SK-N-MC (cell line): ENCODE measurements around the gene OLFML3.

Experiments
- DNase-seq: peaks from one replicate; pipeline ENCODE4 v3.0.0-alpha.2; 2011; ENCODE audit warnings: low read depth, low spot score
- H3K27ac ChIP-seq: fragments of 200-600 bp; sonication (generic); 2 replicates; pipeline ENCODE4 v1.5.1; 2016; ENCODE audit warnings: mixed run types
- H3K36me3 ChIP-seq: fragments of 200-600 bp; sonication (generic); 2 replicates; pipeline ENCODE4 v1.6.1; 2017; ENCODE audit warnings: antibody characterized with exemption, low read length, mixed read lengths; ENCODE audit not compliant: insufficient read depth
- H3K4me3 ChIP-seq: fragments of 200-600 bp; sonication (generic); 2 replicates; pipeline ENCODE4 v1.5.1; 2016
- H3K9ac ChIP-seq: fragments of 200-600 bp; sonication (generic); 2 replicates; pipeline ENCODE4 v1.8.0; 2017; ENCODE audit warnings: mixed run types, mixed read lengths; ENCODE audit not compliant: insufficient read length
- H3K9me3 ChIP-seq: fragments of 200-600 bp; sonication (generic); 2 replicates; pipeline ENCODE4 v1.6.1; 2017; ENCODE audit warnings: low read depth, mild to moderate bottlenecking, antibody characterized with exemption, low read length, moderate library complexity, mixed read lengths
- EZH2 ChIP-seq: fragments of 200-600 bp; sonication (generic); IDR thresholded peaks from one replicate; pipeline ENCODE4 v1.6.1; 2017; ENCODE audit warnings: antibody characterized with exemption
- FOXP2 ChIP-seq: optimal IDR thresholded peaks from 2 replicates; pipeline ENCODE3; 2011; ENCODE audit warnings: mild to moderate bottlenecking, moderate library complexity; ENCODE audit not compliant: insufficient read depth; ENCODE audit errors: extremely low read length, control extremely low read depth
- POLR2AphosphoS5 ChIP-seq: IDR thresholded peaks from 2 replicates; pipeline ENCODE4 v1.6.1; 2012; ENCODE audit warnings: mild to moderate bottlenecking, low read depth, low read length, borderline replicate concordance

Gene OLFML3

DNA sequence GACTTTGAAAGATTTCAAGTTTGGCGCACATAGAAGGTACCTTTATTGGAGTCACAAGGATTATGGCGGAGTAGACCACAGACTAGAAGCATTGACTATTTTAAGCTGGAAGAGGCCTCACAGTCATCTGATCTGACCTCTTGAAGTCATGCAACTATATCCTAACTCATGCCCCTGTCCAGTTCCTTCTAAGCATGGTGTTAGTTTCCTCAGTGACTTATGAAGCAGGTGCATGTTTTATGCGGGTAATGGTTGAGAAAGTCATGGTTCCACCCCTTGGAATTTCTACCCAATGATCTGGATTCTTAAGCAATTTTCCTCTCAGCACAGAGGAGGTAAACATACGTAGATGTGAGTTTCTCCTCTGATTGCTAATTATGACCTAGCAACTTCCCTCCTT is 11.7 kb downstream of the OLFML3 start:
- Histone ChIP-seq H3K4me3 (no peak overlapping the region), H3K36me3 (no peaks in the 10 kb centered on the region), H3K27ac (no peak overlapping the region), H3K9me3 (no peaks in the 10 kb centered on the region; the same call in 1 of the 2 replicates), H3K9ac (no peak overlapping the region)
- TF ChIP-seq POLR2AphosphoS5 (no peak), EZH2 (no peak), FOXP2 (no peak)
- no peak for DNase-seq

DNA sequence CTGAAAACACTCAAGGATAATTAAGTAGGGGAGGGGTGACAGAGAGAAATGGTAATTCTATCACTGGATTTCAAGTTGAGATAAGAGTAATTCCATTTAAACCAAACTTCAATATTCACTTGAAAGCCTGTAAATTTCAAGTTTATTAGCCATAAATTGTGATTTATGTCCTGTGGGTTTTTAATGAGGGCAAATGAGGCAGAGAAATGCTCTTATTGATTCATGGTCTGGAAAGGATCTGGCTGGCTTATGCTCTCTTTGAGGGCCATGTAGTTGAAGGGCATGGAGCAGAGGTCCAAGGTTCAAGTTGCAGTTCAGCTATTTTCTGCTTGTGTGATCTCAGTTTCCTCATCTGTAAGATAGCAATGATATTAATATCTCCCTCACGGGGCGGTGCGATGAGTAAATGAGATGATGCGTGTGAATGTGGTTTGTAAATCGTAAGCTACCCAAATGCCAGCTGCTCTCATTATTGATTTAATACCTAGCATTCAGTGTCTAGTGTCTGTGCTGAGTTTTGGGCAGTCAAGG is 12.3 kb downstream of the OLFML3 start:
- Histone ChIP-seq H3K9ac (no peak overlapping the region), H3K4me3 (no peak overlapping the region), H3K9me3 (no peaks in the 10 kb centered on the region; the same call in 1 of the 2 replicates), H3K36me3 (no peaks in the 10 kb centered on the region), H3K27ac (no peak overlapping the region)
- DNase-seq, result peak; percentile 87
- TF ChIP-seq FOXP2, result no peak
- TF ChIP-seq POLR2AphosphoS5, result peak; percentile 69; the same call in 1 of the 2 replicates
- no peak for TF ChIP-seq EZH2

DNA sequence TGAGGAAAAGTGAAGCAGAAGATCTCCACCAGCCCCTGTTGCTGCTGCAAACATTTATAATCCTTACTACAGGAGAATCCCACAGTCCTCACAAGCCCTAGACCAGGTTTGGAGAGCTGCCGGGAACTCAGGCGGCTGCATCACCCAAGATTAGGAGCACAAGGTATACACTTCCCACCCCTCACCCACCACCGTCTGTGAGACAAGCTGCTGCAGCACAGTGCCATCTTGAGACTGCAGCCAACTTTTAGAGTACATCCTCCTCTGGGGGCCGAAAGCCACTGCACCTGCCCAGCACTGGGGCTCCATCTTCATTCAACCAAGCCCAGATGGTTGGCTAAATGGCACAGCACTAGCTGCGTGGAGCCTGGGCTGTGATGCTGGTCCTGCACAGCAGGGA is 13.8 kb downstream of the OLFML3 start:
- Histone ChIP-seq H3K9me3 (no peaks in the 10 kb centered on the region; the same call in 1 of the 2 replicates), H3K4me3 (no peak overlapping the region), H3K36me3 (no peaks in the 10 kb centered on the region), H3K9ac (no peak overlapping the region), H3K27ac (no peak overlapping the region)
- no peak for DNase-seq
- TF ChIP-seq EZH2, result no peak
- TF ChIP-seq FOXP2, result no peak
- no peak for TF ChIP-seq POLR2AphosphoS5

DNA sequence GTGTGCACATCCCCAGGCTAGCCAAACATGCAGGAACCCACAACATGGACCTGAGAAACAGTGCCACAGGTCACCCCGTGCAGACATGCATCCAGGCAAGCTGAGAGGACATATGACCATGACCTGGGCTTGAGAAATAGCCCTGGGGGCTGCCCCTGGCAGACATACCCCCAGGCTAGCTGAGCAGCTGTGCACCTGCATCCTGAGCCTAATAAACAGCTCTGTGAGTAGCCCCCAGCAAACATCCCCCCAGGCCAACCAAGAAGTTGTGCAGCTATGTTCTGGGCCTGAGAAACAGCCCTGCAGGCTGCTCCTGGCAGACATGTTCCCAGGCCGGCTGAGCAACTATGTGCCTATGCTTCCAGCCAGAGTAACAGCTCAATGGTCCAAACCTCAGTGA is 14.5 kb downstream of the OLFML3 start:
- TF ChIP-seq POLR2AphosphoS5 (no peak), FOXP2 (no peak)
- Histone ChIP-seq H3K27ac (no peak overlapping the region), H3K4me3 (no peak overlapping the region), H3K9ac (no peak overlapping the region), H3K36me3 (no peaks in the 10 kb centered on the region), H3K9me3 (no peaks in the 10 kb centered on the region; the same call in 1 of the 2 replicates)
- DNase-seq, result no peak

DNA sequence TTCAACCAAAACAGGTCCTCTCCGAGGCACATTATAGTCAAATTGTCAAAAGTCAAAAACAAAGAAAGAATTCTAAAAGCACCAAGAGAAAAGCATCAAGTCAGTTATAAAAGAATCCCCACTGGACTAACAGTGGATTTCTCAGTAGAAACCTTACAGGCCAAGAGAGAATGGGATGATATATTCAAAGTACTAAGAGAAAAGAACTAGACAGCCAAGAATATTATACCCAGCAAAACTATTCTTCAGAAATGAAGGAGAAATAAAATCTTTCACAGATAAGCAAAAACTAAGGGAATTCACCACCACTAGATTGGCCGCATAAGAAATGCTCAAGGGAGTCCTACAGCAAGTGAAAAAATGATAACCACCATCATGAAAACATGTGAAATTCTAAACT is 16.1 kb downstream of the OLFML3 start:
- no peak overlapping the region for H3K4me3 ChIP-seq
- no peaks in the 10 kb centered on the region for H3K36me3 ChIP-seq
- DNase-seq, result no peak
- H3K27ac ChIP-seq, result no peak overlapping the region
- H3K9ac ChIP-seq, result no peak overlapping the region
- no peak for TF ChIP-seq EZH2
- no peak for TF ChIP-seq POLR2AphosphoS5
- no peak for TF ChIP-seq FOXP2
- no peaks in the 10 kb centered on the region; the same call in 1 of the 2 replicates for H3K9me3 ChIP-seq

DNA sequence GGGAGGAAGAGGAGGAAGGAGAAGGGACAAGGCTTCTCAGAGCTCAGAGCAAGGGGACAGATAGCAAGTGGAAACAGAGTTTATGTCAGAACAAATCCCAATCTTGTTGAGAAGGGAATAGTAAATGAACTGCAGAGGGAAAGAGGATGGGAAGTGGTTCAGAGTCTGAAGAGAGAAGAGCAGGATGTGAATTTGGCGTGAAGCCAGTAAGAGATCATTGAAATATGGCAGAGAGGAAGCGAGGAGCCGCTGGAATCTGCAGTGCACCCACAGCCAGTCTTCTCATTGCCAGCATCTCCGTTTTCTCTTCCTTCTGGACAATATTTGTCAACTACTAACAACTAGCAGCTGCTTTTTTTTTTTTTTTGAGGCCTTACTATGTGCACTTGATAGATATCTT is 19.1 kb downstream of the OLFML3 start:
- Histone ChIP-seq H3K4me3 (no peak overlapping the region), H3K27ac (no peak overlapping the region), H3K9me3 (no peaks in the 10 kb centered on the region; the same call in 1 of the 2 replicates), H3K36me3 (no peaks in the 10 kb centered on the region), H3K9ac (no peak overlapping the region)
- no peak for TF ChIP-seq EZH2
- TF ChIP-seq FOXP2, result no peak
- no peak for TF ChIP-seq POLR2AphosphoS5
- DNase-seq, result peak; percentile 77

DNA sequence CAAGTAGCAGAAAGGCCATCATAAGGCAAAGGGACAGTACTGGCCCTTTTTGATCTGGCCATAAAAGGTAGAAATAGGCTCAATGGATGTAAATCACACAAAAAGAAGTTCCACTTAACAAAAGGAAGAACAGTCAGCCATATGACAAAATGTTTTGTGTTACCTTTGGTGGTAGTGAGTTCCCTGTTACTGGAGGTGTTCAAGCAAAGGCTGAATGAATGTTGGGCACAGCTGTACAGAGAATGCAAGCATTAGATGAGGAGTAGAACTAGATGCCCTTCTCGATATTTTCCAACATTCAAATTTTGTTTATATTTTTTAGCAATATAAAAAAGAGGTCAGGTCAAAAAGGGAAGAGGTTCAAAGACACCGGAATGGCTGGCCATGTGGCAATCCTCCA is 20.0 kb downstream of the OLFML3 start:
- Histone ChIP-seq H3K9me3 (no peaks in the 10 kb centered on the region; the same call in 1 of the 2 replicates), H3K9ac (no peak overlapping the region), H3K4me3 (no peak overlapping the region), H3K27ac (no peak overlapping the region), H3K36me3 (no peaks in the 10 kb centered on the region)
- no peak for TF ChIP-seq FOXP2
- no peak for TF ChIP-seq EZH2
- TF ChIP-seq POLR2AphosphoS5, result no peak
- no peak for DNase-seq

DNA sequence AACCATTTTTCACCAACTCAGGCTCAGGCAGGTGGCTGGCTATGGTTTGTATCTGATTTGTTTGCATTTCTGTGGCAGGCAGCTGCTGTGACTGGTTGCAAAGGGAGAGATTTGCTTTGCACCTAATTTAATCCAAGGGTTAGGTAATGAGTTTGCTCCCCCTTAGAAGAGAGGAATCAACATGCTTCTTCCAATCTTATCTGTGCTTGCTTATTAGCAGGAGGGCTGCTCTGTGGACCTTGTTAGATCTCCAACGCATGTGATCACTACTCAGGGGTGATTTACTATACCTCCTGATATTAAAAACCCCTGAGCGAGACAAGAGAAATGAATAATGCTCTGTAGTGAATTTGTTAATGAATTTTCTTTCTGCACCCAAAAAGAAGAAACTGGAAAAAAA is 20.5 kb downstream of the OLFML3 start:
- no peak overlapping the region for H3K27ac ChIP-seq
- H3K36me3 ChIP-seq, result no peaks in the 10 kb centered on the region
- H3K9ac ChIP-seq, result no peak overlapping the region
- TF ChIP-seq POLR2AphosphoS5 (no peak), EZH2 (no peak), FOXP2 (no peak)
- H3K9me3 ChIP-seq, result no peaks in the 10 kb centered on the region; the same call in 1 of the 2 replicates
- no peak overlapping the region for H3K4me3 ChIP-seq
- DNase-seq, result no peak

DNA sequence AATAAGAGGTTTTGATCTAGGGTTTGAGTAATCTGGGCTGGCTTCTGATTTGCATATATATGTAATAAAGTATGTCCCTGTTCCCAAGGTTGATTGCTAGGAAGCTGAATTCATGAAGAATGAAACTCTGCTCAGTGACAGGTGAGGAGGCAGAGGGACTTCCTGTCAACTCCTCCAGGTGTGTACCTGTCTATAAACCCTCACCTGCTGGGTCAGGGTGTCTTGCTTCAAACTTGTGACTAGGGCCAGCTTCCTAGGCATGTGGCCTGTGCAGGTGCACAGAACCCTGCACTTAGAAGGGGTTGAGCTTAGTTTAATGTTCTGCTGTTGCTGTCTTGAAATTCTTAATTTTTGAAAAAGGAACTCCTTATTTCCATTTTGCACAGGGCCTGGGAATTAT is 21.1 kb downstream of the OLFML3 start:
- Histone ChIP-seq H3K9me3 (no peaks in the 10 kb centered on the region; the same call in 1 of the 2 replicates), H3K36me3 (no peaks in the 10 kb centered on the region), H3K9ac (no peak overlapping the region), H3K27ac (no peak overlapping the region), H3K4me3 (no peak overlapping the region)
- TF ChIP-seq FOXP2, result no peak
- no peak for TF ChIP-seq POLR2AphosphoS5
- TF ChIP-seq EZH2, result no peak
- DNase-seq, result no peak
